K562 treated with DMSO at 1 percent for 24 hours (cell line): ENCODE measurements around the gene CHIC2. TPM values are rescaled to one million over a fixed set of nuclear protein-coding genes. Genes with fewer than 3 reads are reported as not detected.

Experiments
- total RNA-seq: library from RNA; unstranded; fragments of 300-600 nt; gene quantifications from 2 replicates; pipeline ENCODE4 v1.2.3, GENCODE V29; 2022; ENCODE audit warnings: low read depth; ENCODE audit not compliant: insufficient read depth

Gene CHIC2
- total RNA-seq: 29.7 and 31.1 TPM in 2 replicates

DNA sequence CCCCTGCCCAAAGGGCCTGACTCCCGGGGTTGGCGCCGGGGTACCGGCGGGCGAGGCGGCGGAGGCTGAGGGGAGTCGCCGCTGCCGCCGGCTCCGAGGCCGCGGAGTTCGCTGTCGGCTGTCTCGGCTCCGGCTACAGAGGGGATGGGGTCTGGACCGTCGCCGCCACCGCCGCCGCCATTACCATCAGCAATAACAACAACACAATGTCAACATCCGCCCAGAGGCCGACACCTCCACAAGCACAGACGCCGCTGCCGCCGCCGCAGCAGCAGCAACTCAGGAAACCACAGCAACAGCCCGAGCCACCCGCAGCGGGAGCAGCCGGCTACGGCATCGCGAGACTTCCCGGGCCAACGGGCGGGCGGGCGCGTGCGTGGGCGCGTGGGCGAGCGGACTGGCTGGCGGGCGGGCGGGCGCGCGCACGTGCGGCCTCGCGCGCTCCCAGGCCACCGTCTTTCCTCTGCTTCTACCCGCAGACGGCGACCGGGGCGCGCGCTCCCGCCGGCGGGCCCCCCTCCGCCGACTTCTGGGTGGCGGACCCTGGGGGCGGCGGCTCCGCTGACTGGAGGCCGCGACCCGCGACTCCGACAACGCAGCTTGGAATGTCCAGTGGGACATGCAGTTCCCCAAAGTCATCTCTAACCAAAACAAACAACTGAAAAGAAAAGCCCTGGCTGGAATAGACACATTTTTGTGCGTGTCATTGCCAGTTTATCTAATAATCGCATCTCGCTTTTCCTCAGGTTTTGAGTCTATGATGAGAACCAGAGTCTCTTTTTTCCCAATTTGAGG is at the start of gene CHIC2:
CHIC2 (minus strand) TSS at position 289 of the 795 bp plus-strand sequence. CDS start 305 bp downstream, outside the sequence.

DNA sequence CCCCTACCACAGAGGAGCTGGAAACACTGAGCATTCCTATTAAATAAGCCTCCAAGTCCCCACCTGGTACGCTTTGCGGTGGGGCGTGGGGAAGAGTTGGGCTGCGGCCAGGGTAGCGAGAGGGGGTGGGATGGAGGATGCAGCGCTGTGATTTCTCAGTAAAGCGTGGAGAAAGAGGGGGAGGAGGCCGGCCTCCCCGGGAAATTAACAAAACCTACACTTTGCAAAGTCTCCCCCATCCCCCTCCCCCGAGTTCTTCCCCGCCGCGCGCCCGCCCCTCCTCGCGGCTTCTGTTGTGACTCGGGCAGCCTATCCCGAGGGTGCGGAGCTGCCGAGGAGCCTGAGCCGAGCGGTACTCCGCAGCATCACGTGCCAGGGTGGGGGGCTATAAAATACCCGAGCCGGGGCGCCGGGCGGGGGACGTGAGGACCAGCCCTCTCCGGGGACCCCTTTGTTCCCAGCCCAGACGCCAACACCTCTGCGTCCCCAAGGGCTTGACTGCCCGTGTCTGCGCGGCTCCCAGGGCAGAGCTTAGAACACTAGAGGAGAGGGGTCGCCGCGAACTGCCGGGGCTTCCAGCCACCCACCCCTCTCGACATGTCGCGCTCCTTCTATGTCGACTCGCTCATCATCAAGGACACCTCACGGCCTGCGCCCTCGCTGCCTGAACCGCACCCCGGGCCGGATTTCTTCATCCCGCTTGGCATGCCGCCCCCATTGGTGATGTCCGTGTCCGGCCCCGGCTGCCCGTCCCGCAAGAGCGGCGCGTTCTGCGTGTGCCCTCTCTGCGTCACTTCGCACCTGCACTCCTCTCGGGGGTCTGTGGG is 35.6 kb upstream of the CHIC2 start, which contains the start of gene GSX2:
GSX2 (plus strand) TSS at position 416 of the 827 bp plus-strand sequence; CDS start at position 598, 182 bp downstream.

Other genes starting within 250 kb of the CHIC2 start
- gene GSX2, start 35.6 kb upstream of the CHIC2 start, total RNA-seq: not detected in 2 replicates
- not detected in 2 replicates for gene PDGFRA, start 164.7 kb upstream of the CHIC2 start, total RNA-seq